Suprapubic skin (tissue), 4 donors: Measurements from ENCODE around the gene WDR74. TPM values are rescaled to one million over a fixed set of nuclear protein-coding genes. Genes with fewer than 3 reads are reported as not detected.

ENCODE experiments used
- DNase-seq, 2 donors: peaks; one replicate each; pipeline ENCODE4 v3.0.0-alpha.2; 2019; ENCODE audit warnings: low spot score in 2 of 2
- H3K27ac ChIP-seq: fragments of 200-600 bp; sonication (generic); one replicate; pipeline ENCODE4 v1.5.1; 2019
- H3K27me3 ChIP-seq: fragments of 200-600 bp; sonication (generic); one replicate; pipeline ENCODE4 v1.5.1; 2019
- H3K36me3 ChIP-seq: fragments of 200-600 bp; sonication (generic); one replicate; pipeline ENCODE4 v1.5.1; 2019
- H3K4me1 ChIP-seq: fragments of 200-600 bp; sonication (generic); one replicate; pipeline ENCODE4 v1.5.1; 2019
- H3K4me3 ChIP-seq: fragments of 200-600 bp; sonication (generic); one replicate; pipeline ENCODE4 v1.5.1; 2019; ENCODE audit warnings: mild to moderate bottlenecking
- H3K9me3 ChIP-seq: fragments of 200-600 bp; sonication (generic); one replicate; pipeline ENCODE4 v1.5.1; 2019
- EP300 ChIP-seq: sonication (generic); formaldehyde crosslinking; IDR thresholded peaks from one replicate; pipeline ENCODE4 v1.6.1; 2017; ENCODE audit warnings: antibody characterized with exemption
- POLR2A ChIP-seq, 2 donors: fragments of 450-650 bp; IDR thresholded peaks; one replicate each; pipeline ENCODE4 v1.6.1; 2017; ENCODE audit warnings: antibody characterized with exemption in 2 of 2, mild to moderate bottlenecking in 2 of 2, moderate library complexity in 2 of 2
- POLR2AphosphoS5 ChIP-seq, 3 donors: sonication (generic); formaldehyde crosslinking; IDR thresholded peaks; one replicate each; pipeline ENCODE4 v1.6.1; 2017; ENCODE audit warnings: antibody characterized with exemption in 3 of 3
- WGBS: methylation state at CpG from one replicate; pipeline ENCODE4 v1.1.5; 2018; 5-methylcytosine and 5-hydroxymethylcytosine counted together
- total RNA-seq, 4 donors: library from RNA; depleted of rRNA; stranded (reverse); fragments of >200 nt; gene quantifications; one replicate each; pipeline ENCODE4 v1.1.0, GENCODE V29; 2016
- TF ChIP-seq, protein P1 (sequence below), 2 donors: fragments of 200-600 bp in 1 of 2; fragments of 450-650 bp in 1 of 2; sonication (generic) in 1 of 2; IDR thresholded peaks; one replicate each; pipeline ENCODE4 v1.5.1; 2016 to 2019; ENCODE audit warnings: antibody characterized with exemption in 2 of 2, mild to moderate bottlenecking in 1 of 2, moderate library complexity in 1 of 2

WDR74 gene
- total RNA-seq, 4 donors from 2014 or later: 63.3 to 79.8 (median 70.3) TPM

DNA sequence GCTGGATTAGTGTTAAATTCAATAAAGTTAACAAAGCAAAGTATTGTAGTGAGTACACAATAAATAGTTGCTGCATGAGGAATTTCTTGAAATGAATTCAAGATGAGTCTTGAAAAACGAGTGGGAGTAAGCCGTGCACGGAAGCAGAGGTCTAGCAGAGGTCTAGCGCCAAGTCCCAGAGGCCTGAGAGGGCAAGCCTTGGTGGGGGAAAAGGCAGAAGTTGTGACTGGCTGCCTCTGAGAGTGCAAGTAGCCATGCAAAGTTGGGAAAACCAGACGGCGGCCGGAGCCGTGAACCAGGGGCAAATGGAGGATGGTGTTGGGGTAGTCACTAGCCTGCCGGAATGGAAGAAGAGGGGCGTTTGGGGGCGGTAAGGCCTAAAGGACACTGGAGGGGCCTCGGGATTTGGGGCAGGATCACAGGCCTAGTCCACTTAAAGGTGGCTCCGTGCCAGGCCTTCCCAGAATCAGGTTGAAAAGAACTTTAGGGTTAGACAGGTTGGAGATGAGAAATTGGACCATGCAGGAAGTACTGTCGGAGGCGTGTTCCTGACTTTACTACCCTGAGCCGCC is 40.9 kb upstream of the WDR74 start:
- Histone ChIP-seq H3K9me3 (no peaks in the 10 kb centered on the region), H3K27ac (peak overlapping the region; percentile 100), H3K4me3 (peak overlapping the region; percentile 92), H3K27me3 (no peaks in the 10 kb centered on the region), H3K4me1 (peaks cover 70% of the 10 kb centered on the region), H3K36me3 (peaks cover 26% of the 10 kb centered on the region)
- DNase-seq: peak in 1 of 2 donors; percentile 93
- TF ChIP-seq POLR2A (IDR thresholded peaks at IDR 0.05): no peak
- no peak for TF ChIP-seq EP300
- no peak for TF ChIP-seq POLR2AphosphoS5 (IDR thresholded peaks at IDR 0.05)
- TF ChIP-seq, protein P1, sequence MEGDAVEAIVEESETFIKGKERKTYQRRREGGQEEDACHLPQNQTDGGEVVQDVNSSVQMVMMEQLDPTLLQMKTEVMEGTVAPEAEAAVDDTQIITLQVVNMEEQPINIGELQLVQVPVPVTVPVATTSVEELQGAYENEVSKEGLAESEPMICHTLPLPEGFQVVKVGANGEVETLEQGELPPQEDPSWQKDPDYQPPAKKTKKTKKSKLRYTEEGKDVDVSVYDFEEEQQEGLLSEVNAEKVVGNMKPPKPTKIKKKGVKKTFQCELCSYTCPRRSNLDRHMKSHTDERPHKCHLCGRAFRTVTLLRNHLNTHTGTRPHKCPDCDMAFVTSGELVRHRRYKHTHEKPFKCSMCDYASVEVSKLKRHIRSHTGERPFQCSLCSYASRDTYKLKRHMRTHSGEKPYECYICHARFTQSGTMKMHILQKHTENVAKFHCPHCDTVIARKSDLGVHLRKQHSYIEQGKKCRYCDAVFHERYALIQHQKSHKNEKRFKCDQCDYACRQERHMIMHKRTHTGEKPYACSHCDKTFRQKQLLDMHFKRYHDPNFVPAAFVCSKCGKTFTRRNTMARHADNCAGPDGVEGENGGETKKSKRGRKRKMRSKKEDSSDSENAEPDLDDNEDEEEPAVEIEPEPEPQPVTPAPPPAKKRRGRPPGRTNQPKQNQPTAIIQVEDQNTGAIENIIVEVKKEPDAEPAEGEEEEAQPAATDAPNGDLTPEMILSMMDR (IDR thresholded peaks at IDR 0.05): no peak
- under 1% methylated on average over 14 of the region's 16 CpGs for WGBS

DNA sequence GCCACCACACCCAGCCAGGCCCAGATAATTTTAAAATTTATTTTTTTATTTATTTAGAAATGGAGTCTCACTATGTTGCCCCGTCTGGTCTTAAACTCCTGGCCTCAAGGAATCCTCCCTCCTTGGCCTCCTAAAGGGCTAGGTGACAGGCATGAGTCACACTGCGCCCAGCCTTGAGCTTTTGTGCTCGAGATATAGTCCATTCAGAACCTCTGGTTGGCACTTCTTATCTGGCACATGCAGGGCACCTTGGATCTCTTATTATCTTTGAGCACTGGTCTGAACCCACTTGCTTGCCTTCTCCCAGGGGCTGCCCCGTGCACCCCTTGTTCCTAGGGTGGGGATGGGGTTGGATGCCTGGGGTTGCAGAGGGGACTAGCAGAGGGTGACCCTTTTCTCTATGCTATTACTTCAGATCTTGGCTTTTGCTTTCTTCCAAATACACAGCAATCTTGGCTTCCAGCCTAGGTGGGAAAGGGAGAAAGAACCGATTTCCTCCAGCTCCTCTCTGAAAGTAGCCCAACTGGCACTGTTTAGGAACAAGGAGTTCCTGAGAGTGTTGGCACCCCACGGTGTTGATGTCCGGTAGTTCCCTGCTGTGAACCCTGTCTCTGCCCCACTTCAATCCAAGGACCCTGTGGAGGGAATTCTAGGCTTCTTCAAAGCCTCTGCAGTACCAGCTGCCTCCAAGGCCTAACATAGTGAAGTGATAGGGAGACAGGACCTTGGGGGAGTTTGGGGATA is 40.0 kb upstream of the WDR74 start:
- H3K4me3 ChIP-seq: peak overlapping the region; percentile 92
- H3K4me1 ChIP-seq: peaks cover 62% of the 10 kb centered on the region
- no peak for TF ChIP-seq POLR2A (IDR thresholded peaks at IDR 0.05)
- no peak for TF ChIP-seq POLR2AphosphoS5 (IDR thresholded peaks at IDR 0.05)
- TF ChIP-seq, protein P1 (IDR thresholded peaks at IDR 0.05): no peak
- TF ChIP-seq EP300: no peak
- peak overlapping the region; percentile 100 for H3K27ac ChIP-seq
- WGBS: 69% methylated on average over 4 of the region's 7 CpGs
- no peaks in the 10 kb centered on the region for H3K9me3 ChIP-seq
- no peaks in the 10 kb centered on the region for H3K27me3 ChIP-seq
- peaks cover 17% of the 10 kb centered on the region for H3K36me3 ChIP-seq
- DNase-seq: no peak

DNA sequence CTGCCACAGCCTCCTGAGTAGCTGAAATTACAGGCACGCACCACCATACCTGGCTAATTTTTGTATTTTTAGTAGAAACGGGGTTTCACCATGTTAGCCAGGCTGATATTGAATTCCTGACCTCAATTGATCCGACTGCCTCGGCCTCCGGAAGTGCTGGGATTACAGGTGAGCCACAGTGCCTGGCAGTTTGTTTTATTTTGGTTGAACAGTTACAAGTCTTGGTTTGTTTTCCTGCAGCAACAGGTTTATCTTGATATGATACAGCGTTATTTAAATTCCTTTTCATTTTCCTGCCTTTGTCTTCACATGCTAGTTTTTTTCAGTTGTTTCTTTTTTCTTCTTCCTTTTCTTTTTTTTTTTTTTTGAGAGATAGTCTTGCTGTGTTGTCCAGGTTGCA is 37.3 kb upstream of the WDR74 start:
- TF ChIP-seq POLR2A (IDR thresholded peaks at IDR 0.05) (no peak), POLR2AphosphoS5 (IDR thresholded peaks at IDR 0.05) (no peak), EP300 (no peak)
- TF ChIP-seq, protein P1 (IDR thresholded peaks at IDR 0.05): no peak

DNA sequence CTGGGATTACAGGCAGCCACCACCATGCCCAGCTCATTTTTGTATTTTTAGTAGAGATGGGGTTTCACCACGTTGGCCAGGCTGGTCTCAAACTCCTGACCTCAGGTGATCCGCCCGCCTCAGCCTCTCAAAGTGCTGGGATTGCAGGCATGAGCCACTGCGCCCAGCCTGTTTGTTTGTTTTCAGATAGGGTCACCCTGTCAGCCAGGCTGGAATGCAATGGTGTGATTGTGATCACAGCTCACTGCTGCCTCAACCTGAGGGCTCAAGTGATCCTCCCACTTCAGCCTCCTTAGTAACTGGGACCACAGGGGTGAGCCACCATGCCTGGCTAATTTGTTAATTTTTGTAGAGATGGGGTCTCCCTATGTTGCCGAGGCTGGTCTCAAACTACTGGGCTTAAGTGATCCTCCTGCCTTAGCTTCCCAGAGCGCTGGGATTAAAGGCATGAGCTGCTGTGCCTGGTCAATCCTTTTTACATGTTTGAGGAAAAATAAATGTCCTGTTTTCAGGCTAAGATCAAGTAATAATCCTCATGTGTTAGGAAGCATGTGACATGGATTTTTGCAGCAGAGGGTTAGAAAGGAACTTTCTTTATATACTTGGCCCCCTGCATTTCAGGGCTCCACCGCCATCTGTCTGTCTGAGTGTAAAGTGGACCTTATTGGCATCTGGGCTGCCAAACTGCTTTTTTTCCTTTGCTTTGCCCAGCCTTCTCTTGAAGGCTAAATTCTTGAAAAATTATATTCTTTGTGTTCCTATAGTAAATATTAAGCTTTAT is 36.5 kb upstream of the WDR74 start:
- no peaks in the 10 kb centered on the region for H3K27me3 ChIP-seq
- no peak overlapping the region for H3K4me3 ChIP-seq
- no peaks in the 10 kb centered on the region for H3K9me3 ChIP-seq
- H3K27ac ChIP-seq: no peak overlapping the region
- H3K4me1 ChIP-seq: peaks cover 36% of the 10 kb centered on the region
- no peaks in the 10 kb centered on the region for H3K36me3 ChIP-seq
- no peak for TF ChIP-seq POLR2A (IDR thresholded peaks at IDR 0.05)
- no peak for TF ChIP-seq POLR2AphosphoS5 (IDR thresholded peaks at IDR 0.05)
- 92% methylated on average over 7 of the region's 7 CpGs for WGBS
- DNase-seq: no peak

More for the DNA sequence above, 37.3 kb upstream of the WDR74 start:
- H3K4me1 ChIP-seq: peaks cover 36% of the 10 kb centered on the region
- no peaks in the 10 kb centered on the region for H3K27me3 ChIP-seq
- no peak overlapping the region for H3K4me3 ChIP-seq
- no peaks in the 10 kb centered on the region for H3K9me3 ChIP-seq
- H3K36me3 ChIP-seq: no peaks in the 10 kb centered on the region
- DNase-seq: no peak
- no peak overlapping the region for H3K27ac ChIP-seq
- 56% methylated on average over 6 of the region's 6 CpGs for WGBS

DNA sequence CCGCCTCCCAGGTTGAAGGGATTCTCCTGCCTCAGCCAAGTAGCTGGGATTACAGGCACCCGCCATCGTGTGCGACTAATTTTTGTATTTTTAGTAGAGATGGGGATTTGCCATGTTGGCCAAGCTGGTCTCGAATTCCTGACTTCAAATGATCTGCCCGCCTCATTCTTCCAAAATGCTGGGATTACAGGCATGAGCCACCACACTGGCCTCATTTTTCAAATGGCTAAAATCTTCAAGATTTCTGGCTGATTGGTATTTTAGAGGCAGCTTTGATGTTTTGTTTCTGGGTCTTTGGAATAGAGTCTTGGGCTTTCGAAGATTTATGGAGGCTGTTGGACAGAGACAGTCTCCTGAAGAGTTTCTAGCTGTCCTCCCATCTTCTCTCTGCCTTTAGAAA is 35.5 kb upstream of the WDR74 start:
- Histone ChIP-seq H3K4me3 (no peak overlapping the region), H3K9me3 (no peaks in the 10 kb centered on the region), H3K27ac (no peak overlapping the region), H3K4me1 (peaks cover 30% of the 10 kb centered on the region), H3K27me3 (no peaks in the 10 kb centered on the region), H3K36me3 (no peaks in the 10 kb centered on the region)
- TF ChIP-seq POLR2A (IDR thresholded peaks at IDR 0.05): no peak
- no peak for TF ChIP-seq EP300
- TF ChIP-seq, protein P1 (IDR thresholded peaks at IDR 0.05): no peak
- no peak for TF ChIP-seq POLR2AphosphoS5 (IDR thresholded peaks at IDR 0.05)
- DNase-seq: no peak
- WGBS: 89% methylated on average over 7 of the region's 7 CpGs
